Measurements from ENCODE around the gene PPP1R14B.

- TF ChIP-seq EZH2 (IDR thresholded peaks at IDR 0.05; ENCODE audit: low read depth): no peak
- TF ChIP-seq, protein P1, sequence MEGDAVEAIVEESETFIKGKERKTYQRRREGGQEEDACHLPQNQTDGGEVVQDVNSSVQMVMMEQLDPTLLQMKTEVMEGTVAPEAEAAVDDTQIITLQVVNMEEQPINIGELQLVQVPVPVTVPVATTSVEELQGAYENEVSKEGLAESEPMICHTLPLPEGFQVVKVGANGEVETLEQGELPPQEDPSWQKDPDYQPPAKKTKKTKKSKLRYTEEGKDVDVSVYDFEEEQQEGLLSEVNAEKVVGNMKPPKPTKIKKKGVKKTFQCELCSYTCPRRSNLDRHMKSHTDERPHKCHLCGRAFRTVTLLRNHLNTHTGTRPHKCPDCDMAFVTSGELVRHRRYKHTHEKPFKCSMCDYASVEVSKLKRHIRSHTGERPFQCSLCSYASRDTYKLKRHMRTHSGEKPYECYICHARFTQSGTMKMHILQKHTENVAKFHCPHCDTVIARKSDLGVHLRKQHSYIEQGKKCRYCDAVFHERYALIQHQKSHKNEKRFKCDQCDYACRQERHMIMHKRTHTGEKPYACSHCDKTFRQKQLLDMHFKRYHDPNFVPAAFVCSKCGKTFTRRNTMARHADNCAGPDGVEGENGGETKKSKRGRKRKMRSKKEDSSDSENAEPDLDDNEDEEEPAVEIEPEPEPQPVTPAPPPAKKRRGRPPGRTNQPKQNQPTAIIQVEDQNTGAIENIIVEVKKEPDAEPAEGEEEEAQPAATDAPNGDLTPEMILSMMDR (conservative IDR thresholded peaks at IDR 0.05): no peak
Observed at GRCh38 chr11:64244107-64244506, 2.6 kb downstream of the PPP1R14B start.
